ENCODE results near the gene KCNQ1. TPM values are rescaled to one million over a fixed set of nuclear protein-coding genes. Genes with fewer than 3 reads are reported as not detected.

Gene KCNQ1
- total and polyA plus RNA-seq, 2 of the 13 experiments (the other 11 are each of a cell fraction or from before 2014, with no cell fraction given): 0.02 to 0.08 TPM

DNA sequence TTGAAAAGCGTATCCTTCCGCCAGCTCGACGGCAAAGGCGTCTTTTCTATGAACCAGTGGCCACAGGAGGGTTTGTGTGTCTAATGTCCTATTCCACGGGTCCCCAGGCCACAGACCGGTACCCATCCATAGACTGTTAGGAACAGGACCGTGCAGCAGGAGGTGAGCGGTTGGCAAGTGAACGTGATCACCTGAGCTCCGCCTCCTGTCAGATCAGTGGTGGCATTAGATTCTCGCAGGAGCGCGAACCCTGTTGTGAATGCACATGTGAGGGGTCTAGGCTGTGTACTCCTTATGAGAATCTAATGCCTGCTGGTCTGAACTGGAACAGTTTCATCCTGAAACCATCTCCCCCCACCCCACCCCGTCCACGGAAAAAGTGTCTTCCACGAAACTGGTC lies 317.6 kb downstream of the KCNQ1 start:
- no peak for TF ChIP-seq SALL2 (CRISPR knock-in tag; IDR thresholded peaks at IDR 0.05)
- TF ChIP-seq, protein P1, sequence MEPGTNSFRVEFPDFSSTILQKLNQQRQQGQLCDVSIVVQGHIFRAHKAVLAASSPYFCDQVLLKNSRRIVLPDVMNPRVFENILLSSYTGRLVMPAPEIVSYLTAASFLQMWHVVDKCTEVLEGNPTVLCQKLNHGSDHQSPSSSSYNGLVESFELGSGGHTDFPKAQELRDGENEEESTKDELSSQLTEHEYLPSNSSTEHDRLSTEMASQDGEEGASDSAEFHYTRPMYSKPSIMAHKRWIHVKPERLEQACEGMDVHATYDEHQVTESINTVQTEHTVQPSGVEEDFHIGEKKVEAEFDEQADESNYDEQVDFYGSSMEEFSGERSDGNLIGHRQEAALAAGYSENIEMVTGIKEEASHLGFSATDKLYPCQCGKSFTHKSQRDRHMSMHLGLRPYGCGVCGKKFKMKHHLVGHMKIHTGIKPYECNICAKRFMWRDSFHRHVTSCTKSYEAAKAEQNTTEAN (CRISPR knock-in tag; conservative IDR thresholded peaks at IDR 0.05): no peak
- TF ChIP-seq, protein P2, sequence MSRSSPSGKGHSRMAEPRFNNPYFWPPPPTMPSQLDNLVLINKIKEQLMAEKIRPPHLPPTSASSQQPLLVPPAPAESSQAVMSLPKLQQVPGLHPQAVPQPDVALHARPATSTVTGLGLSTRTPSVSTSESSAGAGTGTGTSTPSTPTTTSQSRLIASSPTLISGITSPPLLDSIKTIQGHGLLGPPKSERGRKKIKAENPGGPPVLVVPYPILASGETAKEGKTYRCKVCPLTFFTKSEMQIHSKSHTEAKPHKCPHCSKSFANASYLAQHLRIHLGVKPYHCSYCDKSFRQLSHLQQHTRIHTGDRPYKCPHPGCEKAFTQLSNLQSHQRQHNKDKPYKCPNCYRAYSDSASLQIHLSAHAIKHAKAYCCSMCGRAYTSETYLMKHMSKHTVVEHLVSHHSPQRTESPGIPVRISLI (CRISPR knock-in tag; IDR thresholded peaks at IDR 0.05; ENCODE audit: borderline replicate concordance): no peak
- TF ChIP-seq RXRA (CRISPR knock-in tag; IDR thresholded peaks at IDR 0.05): no peak
- no peak for TF ChIP-seq FOXC1 (CRISPR knock-in tag; IDR thresholded peaks at IDR 0.05; ENCODE audit: borderline replicate concordance)
- no peak for TF ChIP-seq KDM1A (CRISPR knock-in tag; IDR thresholded peaks at IDR 0.05)
- TF ChIP-seq PHF21A (CRISPR knock-in tag; IDR thresholded peaks at IDR 0.05): no peak
- TF ChIP-seq CENPX (CRISPR knock-in tag; IDR thresholded peaks at IDR 0.05): no peak
- TF ChIP-seq SOX13 (IDR thresholded peaks at IDR 0.05): no peak
- no peak for TF ChIP-seq SOX13 (CRISPR knock-in tag; conservative IDR thresholded peaks at IDR 0.05 in 1 of 2, IDR thresholded peaks at IDR 0.05 in 1 of 2)
- no peak for TF ChIP-seq ZBTB8A (CRISPR knock-in tag; IDR thresholded peaks at IDR 0.05; ENCODE audit: borderline replicate concordance, low read depth)
- no peak for TF ChIP-seq SAFB2 (CRISPR knock-in tag; IDR thresholded peaks at IDR 0.05; ENCODE audit: borderline replicate concordance, low read depth)
- no peak for TF ChIP-seq CHD2 (IDR thresholded peaks at IDR 0.05; ENCODE audit: low read depth, low read length)
- no peak for TF ChIP-seq PCBP1 (IDR thresholded peaks at IDR 0.05; ENCODE audit: borderline replicate concordance, low read depth, low read length)
- TF ChIP-seq ZNF800 (CRISPR knock-in tag; IDR thresholded peaks at IDR 0.05): no peak
- no peak for TF ChIP-seq SMYD3 (CRISPR knock-in tag; IDR thresholded peaks at IDR 0.05)
- TF ChIP-seq ZNF350 (CRISPR knock-in tag; IDR thresholded peaks at IDR 0.05; ENCODE audit: borderline replicate concordance, low read depth): no peak
- TF ChIP-seq JUN (CRISPR knock-in tag; IDR thresholded peaks at IDR 0.05): no peak
- TF ChIP-seq ZNF567 (CRISPR knock-in tag; IDR thresholded peaks at IDR 0.05; ENCODE audit: borderline replicate concordance): no peak
- no peak for TF ChIP-seq MIXL1 (CRISPR knock-in tag; IDR thresholded peaks at IDR 0.05)
- Histone ChIP-seq H2AFZ (ENCODE audit: low read length) (no peak overlapping the region), H3K4me2 (ENCODE audit: low read depth, low read length) (no peak overlapping the region), H4K20me1 (ENCODE audit: insufficient read depth, low read length) (no peaks in the 10 kb centered on the region), H3K4me1 (ENCODE audit: insufficient read depth, low read length) (0 out of 2 replicates have a peak, but pooled peaks cover 8% of the 10 kb centered on the region), H3K9ac (ENCODE audit: insufficient read depth, low read depth, low read length) (no peak overlapping the region), H3K4me3 (replicated peaks in 1 of 3; ENCODE audit: insufficient read depth in 1 of 3, low read depth in 2 of 3, low read length in 3 of 3) (no peak overlapping the region), H3K9me3 (ENCODE audit: low read length) (peaks cover 2% of the 10 kb centered on the region; the same call in 1 of the 2 replicates), H3K27me3 (ENCODE audit: control insufficient read depth in 1 of 2, insufficient read depth in 2 of 2, low read length in 2 of 2) (peaks cover 6 to 44% of the 10 kb centered on the region in 2 experiments), H3K79me2 (ENCODE audit: insufficient read depth, low read length) (no peaks in the 10 kb centered on the region), H3K27ac (ENCODE audit: extremely low read length, insufficient read depth, low read length) (no peak overlapping the region), H3K36me3 (replicated peaks in 1 of 2; ENCODE audit: control insufficient read depth in 1 of 2, insufficient read depth in 2 of 2, low read length in 2 of 2) (no peaks in the 10 kb centered on the region)
- 69% methylated on average over 17 of the region's 17 CpGs for WGBS (ENCODE audit: low lambda C conversion rate)
- no TSS peak for BruUV-seq (replicated peaks)
- DNase-seq (ENCODE audit: low spot score): no peak
- no peak for FAIRE-seq
- POLR2A ChIA-PET: no interaction called here
- in situ Hi-C loops (cut with HindIII; ENCODE audit: extremely low pct_ligation_motif_present, low pct_unique_long_range_greater_than_20kb) (no loop called here), intact Hi-C loops (cut with micrococcal nuclease; ENCODE audit: unreplicated experiment) (no loop called here)
- no peak for ATAC-seq
- CTCF ChIA-PET (ENCODE audit: low intra/inter-chr PET ratio, low total read pairs): no interaction called here

Measured in HepG2 (cell line).